ENCODE measurements around the gene CAMTA1. TPM values are rescaled to one million over a fixed set of nuclear protein-coding genes. Genes with fewer than 3 reads are reported as not detected.

The CAMTA1 gene
- total RNA-seq, 5 donors from 2014 or later (not counting 1 experiment from before 2014, with no cell fraction given): 29.7 to 37.4 (median 34.6) TPM

DNA sequence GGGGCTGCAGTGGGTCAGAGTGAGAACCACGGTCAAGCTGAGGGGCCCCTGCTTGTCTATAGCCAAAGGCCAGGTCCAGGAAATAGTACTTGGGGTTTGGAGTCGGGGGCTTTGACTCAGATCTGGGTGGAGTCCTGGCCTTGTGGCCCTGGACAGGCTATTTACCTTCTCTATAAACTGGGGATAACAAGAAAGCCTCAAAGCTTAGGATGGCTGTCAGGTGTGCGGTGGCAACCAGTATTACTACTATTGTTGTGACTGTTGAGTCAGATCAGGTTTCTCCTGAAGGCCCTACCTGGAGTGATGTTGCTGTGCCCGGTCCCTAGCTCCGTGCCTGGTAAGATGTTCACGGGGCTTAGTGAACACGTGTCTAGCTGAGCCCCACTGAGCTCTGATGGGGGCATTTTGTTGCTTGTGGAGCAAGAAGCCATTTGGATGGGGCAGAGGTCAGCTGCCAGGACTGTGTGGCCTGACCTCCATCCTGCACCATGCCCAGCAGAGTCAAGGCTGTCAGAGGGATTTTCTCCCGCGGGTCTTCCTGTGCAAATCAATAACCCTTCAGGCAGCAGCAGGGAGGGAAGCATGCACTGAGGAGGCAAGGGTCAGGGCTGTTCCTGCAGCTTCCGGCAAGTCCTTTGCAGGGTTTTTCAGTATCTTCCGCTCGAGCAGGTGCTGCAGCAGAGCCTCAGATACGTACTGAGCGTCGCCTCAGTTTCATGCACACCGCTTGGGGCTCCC is 170.3 kb downstream of the CAMTA1 start:
- no peaks in the 10 kb centered on the region for H3K36me3 ChIP-seq (ENCODE audit: control insufficient read depth in 2 of 2, extremely low read depth in 1 of 2, insufficient read depth in 1 of 2, low read length in 1 of 2)
- DNase-seq (no peak), ATAC-seq (replicated peaks in 1 of 4) (no peak)
- ChIA-PET CTCF (no interaction called here), POLR2A (no interaction called here)
- no peaks in the 10 kb centered on the region for H3K36me3 Mint-ChIP-seq
- no peak overlapping the region for H3K4me3 Mint-ChIP-seq
- no peak overlapping the region for H3K27ac ChIP-seq (ENCODE audit: low read length)
- no peaks in the 10 kb centered on the region for H3K4me1 ChIP-seq (ENCODE audit: control insufficient read depth in 1 of 2, extremely low read depth in 1 of 2, insufficient read depth in 2 of 2, low read length in 2 of 2)
- peaks cover 0 to 18% of the 10 kb centered on the region in 2 experiments for H3K27me3 ChIP-seq (replicated peaks in 1 of 2; ENCODE audit: control insufficient read depth in 2 of 2, extremely low read depth in 1 of 2, insufficient read depth in 2 of 2, low read length in 1 of 2)
- 88% methylated on average over 16 of the region's 16 CpGs for WGBS (ENCODE audit: insufficient coverage)
- no peaks in the 10 kb centered on the region for H3K4me1 Mint-ChIP-seq
- peaks cover 0 to 7% of the 10 kb centered on the region in 2 donors for H3K27me3 Mint-ChIP-seq
- no peak overlapping the region for H3K27ac Mint-ChIP-seq
- H3K9me3 ChIP-seq: no peaks in the 10 kb centered on the region
- H3K4me3 ChIP-seq (ENCODE audit: control insufficient read depth in 1 of 2, extremely low read depth in 1 of 2, low read length in 1 of 2): no peak overlapping the region
- H3K9me3 Mint-ChIP-seq: no peaks in the 10 kb centered on the region

DNA sequence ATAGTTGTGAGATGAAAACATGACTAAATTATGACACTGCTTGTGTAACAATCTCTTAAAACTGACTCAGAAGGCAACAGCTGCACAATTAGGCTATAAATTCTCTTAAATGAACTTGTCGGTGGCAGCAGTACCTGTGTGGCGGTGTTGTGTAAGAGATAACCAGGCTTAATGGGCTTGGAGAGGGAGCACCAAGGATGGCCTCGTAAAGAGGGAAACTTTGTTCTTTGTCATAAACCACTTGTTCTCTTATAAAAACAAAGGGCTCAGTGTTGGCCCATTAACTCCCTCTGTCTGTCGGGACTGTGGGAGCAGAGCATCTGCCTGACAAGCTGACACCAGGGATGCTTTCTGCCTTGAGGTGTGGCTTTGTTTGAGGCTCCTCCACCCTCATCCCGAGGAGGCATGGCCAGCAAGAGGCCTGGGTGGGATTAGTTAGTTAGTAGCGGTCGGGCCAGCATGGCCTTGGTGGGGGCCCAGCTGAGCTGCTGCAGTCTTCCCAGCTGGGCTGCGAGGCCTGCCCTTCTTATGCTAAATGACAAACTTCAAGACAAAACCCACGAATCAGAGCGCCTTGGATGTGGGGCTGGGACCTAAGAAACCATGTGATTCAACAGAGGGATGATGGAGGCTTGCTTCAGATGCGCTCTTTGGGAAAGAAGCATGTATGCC is 171.4 kb downstream of the CAMTA1 start:
- no peaks in the 10 kb centered on the region for H3K9me3 Mint-ChIP-seq
- Histone ChIP-seq H3K4me1 (ENCODE audit: control insufficient read depth in 1 of 2, extremely low read depth in 1 of 2, insufficient read depth in 2 of 2, low read length in 2 of 2) (peaks cover 0 to under 1% of the 10 kb centered on the region in 2 experiments), H3K27ac (ENCODE audit: low read length) (no peak overlapping the region), H3K4me3 (ENCODE audit: control insufficient read depth in 1 of 2, extremely low read depth in 1 of 2, low read length in 1 of 2) (no peak overlapping the region), H3K36me3 (ENCODE audit: control insufficient read depth in 2 of 2, extremely low read depth in 1 of 2, insufficient read depth in 1 of 2, low read length in 1 of 2) (no peaks in the 10 kb centered on the region), H3K9me3 (no peaks in the 10 kb centered on the region), H3K27me3 (replicated peaks in 1 of 2; ENCODE audit: control insufficient read depth in 2 of 2, extremely low read depth in 1 of 2, insufficient read depth in 2 of 2, low read length in 1 of 2) (peaks cover 0 to 21% of the 10 kb centered on the region in 2 experiments)
- H3K27me3 Mint-ChIP-seq: peaks cover 0 to 14% of the 10 kb centered on the region in 2 donors
- H3K36me3 Mint-ChIP-seq: no peaks in the 10 kb centered on the region
- POLR2A ChIA-PET: no interaction called here
- H3K4me1 Mint-ChIP-seq: peaks cover 0 to 4% (median 0%) of the 10 kb centered on the region in 3 donors
- CTCF ChIA-PET: no interaction called here
- no peak overlapping the region for H3K27ac Mint-ChIP-seq
- no peak for ATAC-seq (replicated peaks in 1 of 4)
- WGBS (ENCODE audit: insufficient coverage): 60% methylated on average over 1 of the region's 11 CpGs
- DNase-seq: no peak
- H3K4me3 Mint-ChIP-seq: no peak overlapping the region

DNA sequence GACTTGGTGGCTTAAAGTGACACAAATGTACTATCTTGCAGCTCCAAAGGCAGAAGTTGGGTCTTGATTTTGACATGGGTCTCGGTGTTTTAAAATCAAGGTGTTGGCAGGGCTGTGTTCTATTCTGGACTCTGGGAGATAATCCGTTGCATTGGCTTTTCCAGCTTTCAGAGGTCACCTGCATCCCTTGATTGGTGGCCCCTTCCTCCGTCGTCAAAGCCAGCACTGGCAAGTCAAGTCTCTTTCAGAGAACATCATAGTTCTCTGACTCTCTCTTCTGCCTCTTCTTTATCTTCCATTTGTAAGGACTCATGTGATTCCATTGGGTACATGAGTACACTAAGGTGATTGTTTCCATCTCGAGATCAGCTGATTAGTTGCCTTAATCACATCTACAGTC is 172.1 kb downstream of the CAMTA1 start:
- ChIA-PET POLR2A (no interaction called here), CTCF (no interaction called here)
- WGBS (ENCODE audit: insufficient coverage): 85% methylated on average over 4 of the region's 5 CpGs
- Mint-ChIP-seq H3K27ac (no peak overlapping the region), H3K4me3 (no peak overlapping the region), H3K9me3 (no peaks in the 10 kb centered on the region), H3K36me3 (no peaks in the 10 kb centered on the region), H3K27me3 (peaks cover 0 to 17% of the 10 kb centered on the region in 2 donors), H3K4me1 (peaks cover 0 to 4% (median 3%) of the 10 kb centered on the region in 3 donors)
- Histone ChIP-seq H3K9me3 (no peaks in the 10 kb centered on the region), H3K27me3 (replicated peaks in 1 of 2; ENCODE audit: control insufficient read depth in 2 of 2, extremely low read depth in 1 of 2, insufficient read depth in 2 of 2, low read length in 1 of 2) (peaks cover 0 to 27% of the 10 kb centered on the region in 2 experiments), H3K36me3 (ENCODE audit: control insufficient read depth in 2 of 2, extremely low read depth in 1 of 2, insufficient read depth in 1 of 2, low read length in 1 of 2) (no peaks in the 10 kb centered on the region), H3K4me1 (ENCODE audit: control insufficient read depth in 1 of 2, extremely low read depth in 1 of 2, insufficient read depth in 2 of 2, low read length in 2 of 2) (peaks cover 0 to 8% of the 10 kb centered on the region in 2 experiments), H3K4me3 (ENCODE audit: control insufficient read depth in 1 of 2, extremely low read depth in 1 of 2, low read length in 1 of 2) (no peak overlapping the region), H3K27ac (ENCODE audit: low read length) (no peak overlapping the region)
- ATAC-seq (replicated peaks in 1 of 4) (no peak), DNase-seq (no peak)

DNA sequence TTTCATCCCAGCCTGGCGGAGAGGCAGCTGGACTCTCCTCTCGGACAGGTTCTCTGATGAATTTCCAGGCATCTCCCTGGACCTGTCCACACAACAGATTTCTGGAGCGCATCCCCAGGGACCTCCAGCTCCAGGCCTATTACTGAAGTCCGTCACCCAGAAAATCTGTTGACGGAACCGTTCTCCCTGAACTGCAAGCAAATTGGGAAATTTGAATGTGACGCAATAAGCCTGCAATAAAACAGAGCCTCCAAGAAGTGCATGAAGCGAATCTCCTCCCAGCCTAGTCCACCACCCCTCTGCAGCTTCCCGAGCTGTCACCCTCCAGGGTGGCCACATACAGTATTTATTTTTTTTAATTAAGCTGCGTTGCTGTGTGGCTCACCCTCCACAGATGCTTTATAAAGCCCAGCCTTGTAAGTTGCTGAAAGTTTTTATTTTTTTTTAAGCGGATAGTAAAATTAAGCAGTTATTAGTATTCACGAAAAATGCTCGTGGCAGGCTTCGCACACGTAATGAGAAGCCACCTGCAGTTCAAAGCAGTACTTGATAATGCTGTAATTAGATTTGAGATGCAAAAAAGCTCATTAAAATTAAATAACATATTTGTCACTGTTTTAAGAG is 173.3 kb downstream of the CAMTA1 start:
- H3K36me3 Mint-ChIP-seq: no peaks in the 10 kb centered on the region
- peaks cover 6 to 12% (median 10%) of the 10 kb centered on the region in 3 donors for H3K4me1 Mint-ChIP-seq
- ChIA-PET POLR2A (no interaction called here), CTCF (no interaction called here)
- Histone ChIP-seq H3K27ac (ENCODE audit: low read length) (no peak overlapping the region), H3K27me3 (replicated peaks in 1 of 2; ENCODE audit: control insufficient read depth in 2 of 2, extremely low read depth in 1 of 2, insufficient read depth in 2 of 2, low read length in 1 of 2) (peaks cover 0 to 39% of the 10 kb centered on the region in 2 experiments), H3K9me3 (no peaks in the 10 kb centered on the region), H3K36me3 (ENCODE audit: control insufficient read depth in 2 of 2, extremely low read depth in 1 of 2, insufficient read depth in 1 of 2, low read length in 1 of 2) (no peaks in the 10 kb centered on the region), H3K4me1 (ENCODE audit: control insufficient read depth in 1 of 2, extremely low read depth in 1 of 2, insufficient read depth in 2 of 2, low read length in 2 of 2) (peaks cover 2 to 18% of the 10 kb centered on the region in 2 experiments), H3K4me3 (ENCODE audit: control insufficient read depth in 1 of 2, extremely low read depth in 1 of 2, low read length in 1 of 2) (no peak overlapping the region)
- no peak overlapping the region for H3K4me3 Mint-ChIP-seq
- H3K27ac Mint-ChIP-seq: no peak overlapping the region
- 94% methylated on average over 8 of the region's 15 CpGs for whole genome bisulfite sequencing (ENCODE audit: insufficient coverage)
- peaks cover 0 to 19% of the 10 kb centered on the region in 2 donors for H3K27me3 Mint-ChIP-seq
- no peak for ATAC-seq (replicated peaks in 1 of 4)
- DNase-seq: no peak
- no peaks in the 10 kb centered on the region for H3K9me3 Mint-ChIP-seq

DNA sequence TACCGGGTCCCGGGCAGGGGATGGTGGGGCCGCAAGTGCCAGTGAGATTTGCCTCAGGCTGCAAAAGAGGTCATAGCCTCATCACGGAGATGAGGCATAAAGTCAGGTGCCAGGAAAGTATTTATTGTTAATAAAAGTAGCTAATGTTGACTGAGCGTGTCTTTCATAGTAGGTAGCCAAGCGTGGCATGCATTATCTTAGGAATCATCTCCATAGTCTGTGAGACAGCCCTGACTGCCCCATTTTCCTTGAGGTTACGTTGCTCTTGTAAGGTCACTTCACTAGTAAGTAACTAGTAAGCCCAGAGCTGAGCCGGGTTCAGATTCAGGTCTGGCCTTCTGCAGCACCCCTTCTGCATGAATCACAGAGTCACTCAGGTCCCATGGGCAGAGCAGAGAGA is 174.2 kb downstream of the CAMTA1 start:
- CTCF ChIA-PET: no interaction called here
- Mint-ChIP-seq H3K36me3 (no peaks in the 10 kb centered on the region), H3K27ac (no peak overlapping the region), H3K9me3 (no peaks in the 10 kb centered on the region), H3K4me1 (peaks cover 10 to 18% (median 17%) of the 10 kb centered on the region in 3 donors), H3K4me3 (no peak overlapping the region), H3K27me3 (peaks cover 5 to 27% of the 10 kb centered on the region in 2 donors)
- peaks cover 0 to 47% of the 10 kb centered on the region in 2 experiments for H3K27me3 ChIP-seq (replicated peaks in 1 of 2; ENCODE audit: control insufficient read depth in 2 of 2, extremely low read depth in 1 of 2, insufficient read depth in 2 of 2, low read length in 1 of 2)
- H3K36me3 ChIP-seq (ENCODE audit: control insufficient read depth in 2 of 2, extremely low read depth in 1 of 2, insufficient read depth in 1 of 2, low read length in 1 of 2): no peaks in the 10 kb centered on the region
- H3K9me3 ChIP-seq: no peaks in the 10 kb centered on the region
- 87% methylated on average over 8 of the region's 8 CpGs for WGBS (ENCODE audit: insufficient coverage)
- H3K4me1 ChIP-seq (ENCODE audit: control insufficient read depth in 1 of 2, extremely low read depth in 1 of 2, insufficient read depth in 2 of 2, low read length in 2 of 2): peaks cover 2 to 22% of the 10 kb centered on the region in 2 experiments
- no peak for ATAC-seq (replicated peaks in 1 of 4)
- H3K4me3 ChIP-seq (ENCODE audit: control insufficient read depth in 1 of 2, extremely low read depth in 1 of 2, low read length in 1 of 2): no peak overlapping the region
- POLR2A ChIA-PET: no interaction called here
- DNase-seq: no peak
- H3K27ac ChIP-seq (ENCODE audit: low read length): no peak overlapping the region

DNA sequence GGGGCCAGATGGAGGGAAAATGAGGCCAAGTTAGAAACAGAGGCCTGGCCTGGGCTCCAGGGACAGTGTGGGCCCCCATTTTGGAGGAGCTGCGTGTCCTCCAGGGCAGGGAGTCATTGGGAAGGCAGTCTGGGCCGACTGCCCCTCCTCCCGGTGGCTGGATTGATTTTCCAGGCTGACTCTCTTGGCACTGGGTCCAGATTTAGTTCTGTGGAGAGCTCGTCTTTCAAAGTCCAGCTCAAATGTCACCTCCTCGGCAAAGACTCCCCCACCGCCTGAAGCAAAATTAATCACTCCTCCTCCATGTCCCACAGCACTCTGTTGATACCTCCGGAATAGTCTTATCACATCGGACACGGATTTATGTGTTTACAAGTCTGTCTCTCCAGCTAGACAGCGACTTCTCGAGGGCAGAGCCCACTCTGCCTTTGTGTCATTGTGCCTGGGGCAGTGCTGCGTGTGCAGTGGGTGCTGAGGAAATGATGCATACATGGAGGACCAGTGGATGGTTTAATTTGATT is 175.1 kb downstream of the CAMTA1 start:
- peaks cover 12 to 36% of the 10 kb centered on the region in 2 donors for H3K27me3 Mint-ChIP-seq
- no peak overlapping the region for H3K4me3 Mint-ChIP-seq
- ATAC-seq (replicated peaks in 1 of 4) (no peak), DNase-seq (no peak)
- Histone ChIP-seq H3K4me1 (ENCODE audit: control insufficient read depth in 1 of 2, extremely low read depth in 1 of 2, insufficient read depth in 2 of 2, low read length in 2 of 2) (peaks cover 2 to 22% of the 10 kb centered on the region in 2 experiments), H3K9me3 (no peaks in the 10 kb centered on the region), H3K4me3 (ENCODE audit: control insufficient read depth in 1 of 2, extremely low read depth in 1 of 2, low read length in 1 of 2) (no peak overlapping the region), H3K27me3 (replicated peaks in 1 of 2; ENCODE audit: control insufficient read depth in 2 of 2, extremely low read depth in 1 of 2, insufficient read depth in 2 of 2, low read length in 1 of 2) (peaks cover 0 to 56% of the 10 kb centered on the region in 2 experiments), H3K27ac (ENCODE audit: low read length) (no peak overlapping the region), H3K36me3 (ENCODE audit: control insufficient read depth in 2 of 2, extremely low read depth in 1 of 2, insufficient read depth in 1 of 2, low read length in 1 of 2) (no peaks in the 10 kb centered on the region)
- 83% methylated on average over 11 of the region's 12 CpGs for WGBS (ENCODE audit: insufficient coverage)
- H3K36me3 Mint-ChIP-seq: no peaks in the 10 kb centered on the region
- peak overlapping the region in 1 of 2 donors; percentile 23 for H3K27ac Mint-ChIP-seq
- H3K4me1 Mint-ChIP-seq: peaks cover 10 to 18% (median 17%) of the 10 kb centered on the region in 3 donors
- H3K9me3 Mint-ChIP-seq: no peaks in the 10 kb centered on the region
- POLR2A ChIA-PET: no interaction called here
- CTCF ChIA-PET: no interaction called here

Data from T-cell (primary cell).